Measurements from ENCODE around the gene ADAMTSL1. TPM values are rescaled to one million over a fixed set of nuclear protein-coding genes. Genes with fewer than 3 reads are reported as not detected.

Gene ADAMTSL1
- total and polyA plus RNA-seq, 2 of the 8 experiments (the other 6 are each of a cell fraction or from before 2014, with no cell fraction given), result 0.84 to 1.1 TPM

GRCh38 chr9:18768951-18769622 is 295.1 kb downstream of the ADAMTSL1 start:
- Histone ChIP-seq H2BK15ac (ENCODE audit: low read length) (no peak overlapping the region), H3K4me1 (replicated peaks in 1 of 4; ENCODE audit: control insufficient read depth in 3 of 4, insufficient read depth in 4 of 4, low read length in 3 of 4) (no peaks in the 10 kb centered on the region; a peak in 1 of 7 replicates), H3K27me3 (replicated peaks in 1 of 4; ENCODE audit: control insufficient read depth in 3 of 4, extremely low read depth in 1 of 4, insufficient read depth in 3 of 4, low read length in 3 of 4) (no peaks in the 10 kb centered on the region), H4K8ac (ENCODE audit: extremely low read depth, insufficient read depth, low read length) (no peak overlapping the region), H2AK5ac (ENCODE audit: low read depth, low read length) (no peak overlapping the region), H3K4ac (replicated peaks; ENCODE audit: insufficient read length, low read depth, low read length) (no peak overlapping the region), H3K18ac (ENCODE audit: extremely low read depth, low read length) (no peak overlapping the region), H2BK120ac (replicated peaks; ENCODE audit: low read depth, low read length) (no peak overlapping the region), H3K27ac (ENCODE audit: low read depth, low read length) (no peak overlapping the region), H3K79me2 (ENCODE audit: control insufficient read depth in 1 of 2, insufficient read depth in 2 of 2, low read length in 2 of 2) (no peaks in the 10 kb centered on the region), H3K9me3 (ENCODE audit: insufficient read depth in 2 of 2, low read depth in 1 of 2, low read length in 1 of 2) (no peaks in the 10 kb centered on the region), H2BK5ac (ENCODE audit: low read depth, low read length) (no peak overlapping the region), H3K14ac (ENCODE audit: insufficient read length) (no peak overlapping the region), H3K79me1 (ENCODE audit: low read depth, low read length) (no peaks in the 10 kb centered on the region), H3K23me2 (ENCODE audit: low read depth, low read length) (no peaks in the 10 kb centered on the region), H3K4me3 (ENCODE audit: extremely low read depth in 1 of 4, insufficient read depth in 2 of 4, low read depth in 3 of 4, low read length in 4 of 4) (no peak overlapping the region), H2BK20ac (ENCODE audit: low read length) (no peak overlapping the region), H3K23ac (ENCODE audit: insufficient read length) (no peak overlapping the region), H3K9ac (replicated peaks in 1 of 4; ENCODE audit: extremely low read depth in 1 of 4, low read depth in 3 of 4, low read length in 3 of 4) (no peak overlapping the region), H4K5ac (ENCODE audit: insufficient read length, low read depth, low read length) (no peak overlapping the region), H2AFZ (ENCODE audit: low read length) (no peak overlapping the region), H4K20me1 (replicated peaks in 1 of 2; ENCODE audit: control insufficient read depth in 1 of 2, insufficient read depth in 2 of 2, low read length in 2 of 2) (no peaks in the 10 kb centered on the region), H4K91ac (replicated peaks; ENCODE audit: insufficient read length, low read length) (no peak overlapping the region), H2BK12ac (ENCODE audit: low read depth, low read length) (no peak overlapping the region), H3K4me2 (ENCODE audit: insufficient read depth in 1 of 2, low read depth in 2 of 2, low read length in 2 of 2) (no peak overlapping the region), H3K56ac (replicated peaks; ENCODE audit: insufficient read length, low read depth, low read length) (no peak overlapping the region), H3K36me3 (ENCODE audit: control insufficient read depth in 2 of 4, insufficient read depth in 4 of 4, low read length in 3 of 4) (no peaks in the 10 kb centered on the region)
- TF ChIP-seq ZNF274 (IDR thresholded peaks at IDR 0.05; ENCODE audit: borderline replicate concordance, extremely low read depth, low read length) (no peak), TAF7 (optimal IDR thresholded peaks at IDR 0.05; ENCODE audit: borderline replicate concordance, low read depth, low read length) (no peak), BACH1 (IDR thresholded peaks at IDR 0.05; ENCODE audit: low read length) (no peak), SUZ12 (IDR thresholded peaks at IDR 0.05; ENCODE audit: low read length) (no peak), HDAC2 (IDR thresholded peaks at IDR 0.05; ENCODE audit: borderline replicate concordance in 1 of 2, low read depth in 2 of 2, low read length in 2 of 2) (no peak), TEAD4 (IDR thresholded peaks at IDR 0.05; ENCODE audit: low read depth, low read length) (no peak)
- DNase-seq (ENCODE audit: low read depth in 1 of 2, low spot score in 2 of 2), result no peak
- 92% methylated on average over 6 of the region's 6 CpGs; no CpG with 5 or more reads in 1 of the 2 experiments for WGBS, 2 experiments (ENCODE audit: extremely low coverage in 1 of 2, insufficient coverage in 1 of 2, insufficient read length in 1 of 2, insufficient replicate concordance in 2 of 2, low coverage in 1 of 2, low lambda C conversion rate in 2 of 2, missing lambda C conversion rate in 1 of 2)
- ChIA-PET CTCF (ENCODE audit: partially characterized antibody) (interaction anchor here (0.6 to 2.8 kb wide), 2 partner anchors 15 to 22 kb away, joined by 3 to 10 read pairs; no protein-coding TSS in a partner anchor), POLR2A (ENCODE audit: partially characterized antibody) (no interaction called here)
- no peak for FAIRE-seq

Data from H1 (cell line).